GM11168 (cell line): ENCODE data around the gene EML4.
"Not testable (repeated sequence)": the region's sequence is repeated elsewhere in the genome, so short reads cannot be mapped to it uniquely, and the experiment has no call there.

ENCODE experiments used
- in situ Hi-C: fragments of 300-500 bp; cut with MboI; formaldehyde crosslinking; loops from one replicate; pipeline ENCODE4 v1.12.0; 2022; ENCODE audit warnings: low sequenced_read_pairs; ENCODE audit not compliant: unreplicated experiment

EML4 gene

DNA sequence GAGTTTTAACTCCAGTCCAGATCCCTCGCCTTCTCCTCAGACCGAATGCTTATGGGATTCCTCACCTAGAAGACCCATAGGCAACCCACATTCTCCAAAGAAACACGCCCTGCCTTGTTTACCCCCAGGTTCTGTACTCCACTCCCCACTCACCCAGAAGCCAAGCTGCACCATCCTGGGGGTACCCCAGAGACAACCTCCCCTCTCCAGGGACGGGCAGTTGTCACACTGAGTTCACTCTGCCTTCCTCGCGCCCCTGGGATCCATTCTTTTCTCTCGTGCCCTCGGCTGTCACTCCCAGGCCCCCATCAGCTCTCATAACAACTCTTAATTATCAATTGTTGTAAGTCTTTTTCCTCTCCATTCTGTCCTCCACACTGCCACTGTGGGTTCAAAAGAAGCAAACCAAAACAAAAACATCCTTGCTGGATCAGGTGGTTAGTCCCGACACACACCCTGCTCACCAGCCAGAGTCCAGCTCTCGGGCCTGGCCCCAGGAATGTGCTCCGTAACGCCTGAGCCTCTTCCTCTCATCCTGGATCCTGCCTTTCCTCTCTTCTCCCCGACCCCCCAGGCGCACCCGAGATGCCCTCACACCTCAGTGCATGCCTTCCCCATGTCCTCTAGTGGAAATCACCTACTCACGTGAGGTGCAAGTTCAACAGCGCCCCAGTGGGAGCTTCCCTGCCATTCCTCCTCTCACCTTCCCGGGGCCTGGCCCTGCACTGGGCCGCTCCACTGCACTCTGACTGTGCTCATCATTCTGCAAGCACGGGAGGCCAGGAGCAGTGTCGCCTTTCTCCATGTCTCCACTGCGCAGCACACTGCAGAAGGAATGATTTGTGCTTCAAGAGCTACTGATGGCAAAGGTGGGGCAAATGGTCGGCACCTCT lies 171.1 kb downstream of the EML4 start:
- in situ Hi-C loops, result no loop called here

- in situ Hi-C loops, result no loop called here
Observed at GRCh38 chr2:42340938-42341636, 171.9 kb downstream of the EML4 start.

- in situ Hi-C loops, result no loop called here
Observed at GRCh38 chr2:42342061-42342794, 173.1 kb downstream of the EML4 start.

- in situ Hi-C loops, result no loop called here
Observed at GRCh38 chr2:42342795-42343241, 173.7 kb downstream of the EML4 start.

DNA sequence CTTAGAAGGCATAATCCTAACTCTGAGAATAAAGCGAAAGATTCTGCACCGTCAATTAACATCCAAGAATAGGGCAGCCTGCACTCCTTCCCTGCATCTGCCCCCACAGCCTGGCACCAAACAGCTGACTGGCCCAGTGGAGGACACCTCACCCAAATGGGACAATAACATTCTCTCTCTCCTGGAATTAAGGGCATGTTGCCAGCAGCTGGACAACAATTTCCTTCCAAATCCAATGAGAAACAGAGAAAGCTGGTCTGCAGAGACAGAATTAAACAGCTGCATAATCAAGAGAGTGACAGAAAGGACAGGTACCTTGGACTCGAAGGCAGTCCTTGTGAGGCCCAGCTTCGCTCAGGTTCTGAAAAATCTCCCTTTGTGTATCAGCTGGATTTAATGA lies 176.8 kb downstream of the EML4 start:
- in situ Hi-C loops, result no loop called here

DNA sequence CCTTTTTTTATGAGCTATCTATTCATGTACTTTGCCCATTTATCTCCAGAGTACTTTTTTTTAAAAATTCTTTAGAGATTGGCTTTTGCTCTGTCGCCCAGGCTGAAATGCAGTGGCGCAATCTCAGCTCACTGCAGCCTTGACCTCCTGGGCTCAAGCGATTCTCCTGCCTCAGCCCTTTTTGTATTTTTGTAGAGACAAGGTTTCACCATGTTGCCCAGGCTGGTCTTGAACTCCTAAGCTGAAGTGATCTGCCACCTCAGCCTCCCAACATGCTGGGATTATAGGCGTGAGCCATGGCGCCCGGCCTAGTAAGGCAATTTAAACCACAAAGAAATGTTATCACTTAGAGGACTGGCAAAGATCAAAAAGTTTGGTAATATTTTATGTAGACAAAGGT lies 177.7 kb downstream of the EML4 start:
- in situ Hi-C loops, result not testable (repeated sequence)

GRCh38 chr2:42347518-42347917 lies 178.4 kb downstream of the EML4 start:
- in situ Hi-C loops, result not testable (repeated sequence)

GRCh38 chr2:42348113-42348805 lies 179.1 kb downstream of the EML4 start:
- in situ Hi-C loops, result no loop called here

GRCh38 chr2:42350434-42351063 lies 181.4 kb downstream of the EML4 start:
- in situ Hi-C loops, result no loop called here

DNA sequence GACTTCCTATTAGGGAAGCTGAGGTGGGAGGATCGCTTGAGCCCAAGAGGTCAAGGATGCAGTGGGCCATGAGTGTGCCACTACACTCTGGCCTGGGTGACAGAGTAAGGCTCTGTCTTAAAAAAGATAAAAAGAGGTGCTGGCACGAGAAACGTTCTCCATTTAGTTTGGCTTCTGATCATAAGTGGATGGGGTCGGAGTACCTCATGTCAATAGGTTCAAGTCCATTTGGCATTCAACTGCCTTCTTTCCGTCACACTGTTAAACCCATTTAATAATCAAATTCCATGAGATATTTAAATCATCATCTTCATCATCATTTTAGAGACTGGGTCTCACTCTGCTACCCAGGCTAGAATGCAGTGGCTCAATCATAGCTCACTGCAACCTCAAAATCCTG lies 182.7 kb downstream of the EML4 start:
- in situ Hi-C loops, result no loop called here

GRCh38 chr2:42353792-42354429 lies 184.8 kb downstream of the EML4 start:
- in situ Hi-C loops, result no loop called here

- in situ Hi-C loops, result no loop called here
Observed at GRCh38 chr2:42359304-42359964, 190.3 kb downstream of the EML4 start.

DNA sequence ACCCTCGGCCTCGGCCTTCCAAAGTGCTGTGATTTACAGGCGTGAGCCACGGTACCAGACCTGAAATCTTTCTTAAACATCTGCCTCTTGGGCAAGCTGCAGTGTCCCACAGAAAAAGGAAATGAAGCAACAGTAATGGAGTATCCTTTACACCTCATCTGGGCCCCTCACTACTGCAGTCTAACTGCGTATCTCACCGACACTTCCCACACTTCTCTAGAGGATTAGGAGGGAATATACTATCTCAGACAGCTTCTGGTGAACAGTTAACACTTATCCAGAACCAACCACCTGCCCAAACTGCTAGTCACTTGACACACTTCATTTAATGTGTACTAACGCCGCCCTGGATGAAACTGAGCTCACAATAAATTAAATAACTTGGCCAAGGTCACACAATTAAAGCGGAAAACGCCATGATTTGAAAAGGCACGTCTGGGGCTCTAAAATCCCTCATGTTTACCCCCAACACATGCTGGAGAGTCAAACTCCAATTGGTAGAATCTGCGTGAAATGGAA lies 190.9 kb downstream of the EML4 start:
- in situ Hi-C loops, result no loop called here

DNA sequence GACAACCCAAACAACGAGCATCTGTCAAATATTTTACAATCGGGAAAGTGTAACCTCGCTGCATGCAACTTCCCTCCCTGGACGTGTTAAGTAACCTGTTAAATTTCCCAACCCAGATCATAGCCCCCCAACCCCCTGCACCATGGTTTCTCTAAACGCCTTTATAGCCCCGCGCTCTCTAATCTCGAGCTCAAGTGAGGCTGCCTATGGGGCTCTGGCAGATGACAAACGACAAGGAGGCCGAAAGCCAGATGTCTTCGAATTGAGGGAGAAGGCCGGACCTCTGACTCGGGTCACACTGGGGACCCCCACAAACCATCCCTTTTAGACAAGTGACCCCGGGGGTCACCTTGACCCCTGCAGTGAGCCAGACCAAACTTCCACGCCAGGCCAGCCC lies 191.3 kb downstream of the EML4 start:
- in situ Hi-C loops, result no loop called here

DNA sequence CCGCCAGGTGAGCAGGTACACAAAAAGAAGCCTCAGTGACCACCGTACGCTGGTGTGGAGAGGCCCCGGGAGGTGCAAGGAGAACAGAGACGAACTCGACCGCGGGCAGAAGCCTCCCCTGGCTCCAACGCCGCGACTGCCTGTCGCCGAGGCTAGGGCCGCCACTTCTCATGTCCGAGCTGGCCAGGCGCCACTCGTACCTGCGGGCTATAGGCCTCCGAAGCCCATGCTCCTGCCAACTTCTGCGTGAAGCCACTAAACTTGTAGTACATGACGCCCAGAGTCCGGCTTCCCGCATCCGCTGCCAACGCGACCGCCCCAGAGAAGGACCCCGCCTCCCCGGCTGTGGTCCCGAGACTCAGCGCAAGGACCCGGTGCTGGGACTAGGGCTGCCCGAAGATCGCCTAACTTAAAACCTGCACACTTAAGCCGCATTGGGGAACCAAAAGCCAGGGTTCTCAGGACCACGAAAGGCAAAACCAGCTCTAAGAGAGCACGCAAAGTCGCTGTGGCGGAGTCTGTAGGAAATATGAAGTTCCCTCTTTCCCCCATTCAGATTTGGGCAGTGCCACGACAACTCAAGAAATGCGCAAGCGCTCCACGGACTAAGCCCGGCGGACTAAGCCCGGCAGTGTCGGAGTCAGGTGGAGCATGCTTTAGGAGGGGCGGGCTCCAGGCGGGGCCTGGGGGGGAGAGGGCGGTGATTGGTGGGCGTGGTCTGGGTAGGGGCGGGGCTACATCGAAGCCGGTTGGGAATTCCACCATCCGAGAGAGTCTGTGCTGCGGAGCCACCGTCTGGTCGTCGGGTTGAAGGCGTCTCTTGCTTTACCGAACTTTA lies 192.0 kb downstream of the EML4 start, which contains the start of gene COX7A2L:
Gene COX7A2L, minus strand, starts transcription at position 328 of the 838 bp plus-strand sequence. Its CDS starts 56 bp downstream, at position 272.
- in situ Hi-C loops, result no loop called here

DNA sequence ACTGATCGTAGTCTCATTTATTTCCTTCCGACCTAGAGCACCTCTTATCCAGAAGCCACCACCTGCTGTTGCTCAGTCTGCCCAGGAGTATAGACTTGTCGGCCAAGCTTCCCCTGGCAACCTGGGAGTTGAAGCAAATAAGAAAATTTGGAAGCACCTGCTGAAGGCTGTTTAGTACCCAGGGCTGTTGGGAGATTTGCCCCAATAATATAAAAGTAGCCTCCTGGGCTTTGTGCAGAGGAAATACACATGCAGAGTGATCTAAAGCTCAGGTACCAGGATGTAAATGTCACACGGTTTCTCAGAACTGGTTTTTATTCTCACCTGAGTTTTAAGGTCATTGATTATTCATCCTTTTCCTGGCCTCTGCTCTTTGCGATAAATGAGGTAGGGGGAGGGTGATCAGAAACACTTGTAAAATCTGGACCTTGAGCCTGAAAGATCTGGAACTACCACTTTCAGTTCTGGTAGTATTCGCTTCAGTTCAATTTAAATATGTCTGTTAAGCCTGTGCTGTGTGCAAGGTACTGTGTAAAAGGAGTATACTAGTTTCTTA lies 192.7 kb downstream of the EML4 start:
- in situ Hi-C loops, result no loop called here

GRCh38 chr2:42363413-42363812 lies 194.3 kb downstream of the EML4 start:
- in situ Hi-C loops, result no loop called here
